Natural killer cell (primary cell): ENCODE data around the gene SYNJ2. TPM values are rescaled to one million over a fixed set of nuclear protein-coding genes. Genes with fewer than 3 reads are reported as not detected.

Experiments used
- ATAC-seq, 3 donors: fragments of 150-1000 bp in 2 of 3; fragments of 200-7000 bp in 1 of 3; cut with Tn5 transposase; 1 replicate in 1 of 3; 2 replicates in 2 of 3; pipeline ENCODE4 v1.10.0; 2021; ENCODE audit warnings: mild to moderate bottlenecking in 2 of 3, moderate library complexity in 2 of 3
- DNase-seq, 2 donors: peaks; one replicate each; pipeline versions ENCODE4 v3.0.0 to v3.0.0-alpha.2; 2013 to 2021; ENCODE audit warnings: mixed read lengths in 1 of 2
- H3K27ac ChIP-seq: one replicate; pipeline ENCODE4 v1.5.1; 2013; ENCODE audit warnings: mild to moderate bottlenecking, low read length
- H3K27me3 ChIP-seq: one replicate; pipeline ENCODE4 v1.6.1; 2013; ENCODE audit warnings: low read length; ENCODE audit not compliant: control insufficient read depth, insufficient read depth
- H3K36me3 ChIP-seq: one replicate; pipeline ENCODE4 v1.6.1; 2013; ENCODE audit warnings: low read length; ENCODE audit not compliant: control insufficient read depth, insufficient read depth
- H3K4me1 ChIP-seq: one replicate; pipeline ENCODE4 v1.6.1; 2013; ENCODE audit warnings: low read length; ENCODE audit not compliant: control insufficient read depth, insufficient read depth
- H3K4me3 ChIP-seq: one replicate; pipeline ENCODE4 v1.5.1; 2013; ENCODE audit warnings: low read length
- H3K9me3 ChIP-seq: one replicate; pipeline ENCODE4 v1.6.1; 2013; ENCODE audit warnings: low read length; ENCODE audit not compliant: control insufficient read depth, insufficient read depth
- H3K27ac Mint-ChIP-seq, 2 donors: one replicate each; pipeline ENCODE4 v1.8.0; 2022; ENCODE audit warnings: mild to moderate bottlenecking in 2 of 2, mixed read lengths in 2 of 2, moderate library complexity in 1 of 2
- H3K27me3 Mint-ChIP-seq, 2 donors: one replicate each; pipeline ENCODE4 v1.8.0; 2022; ENCODE audit warnings: low read depth in 2 of 2, mixed read lengths in 2 of 2
- H3K36me3 Mint-ChIP-seq: one replicate; pipeline ENCODE4 v1.8.0; 2022; ENCODE audit warnings: mixed read lengths
- H3K4me1 Mint-ChIP-seq, 2 donors: one replicate each; pipeline ENCODE4 v1.8.0; 2022; ENCODE audit warnings: mixed read lengths in 2 of 2
- H3K4me3 Mint-ChIP-seq: one replicate; pipeline ENCODE4 v1.8.0; 2022; ENCODE audit warnings: mild to moderate bottlenecking, moderate library complexity, mixed read lengths
- H3K9me3 Mint-ChIP-seq, 2 donors: one replicate each; pipeline ENCODE4 v1.8.0; 2022; ENCODE audit warnings: mixed read lengths in 2 of 2
- CTCF ChIP-seq: fragments of 200-600 bp; IDR thresholded peaks from one replicate; pipeline ENCODE4 v1.8.0; 2022; ENCODE audit warnings: antibody characterized with exemption
- WGBS: methylation state at CpG from one replicate; pipeline ENCODE4 v1.1.7; 2013; ENCODE audit warnings: missing lambda C conversion rate; ENCODE audit not compliant: insufficient coverage; 5-methylcytosine and 5-hydroxymethylcytosine counted together
- intact Hi-C: fragments of 100-400 bp; cut with micrococcal nuclease; formaldehyde crosslinking; loops from one replicate; pipeline ENCODE4 v1.14.2; 2022
- total RNA-seq, 4 donors: library from RNA; stranded (reverse); fragments of 120-200 nt in 1 of 4; gene quantifications; one replicate each; pipeline versions ENCODE4 v1.2.3 to v1.2.4, GENCODE V29; 2013 to 2022

SYNJ2 gene
- total RNA-seq, 3 donors from 2014 or later (not counting 1 experiment from before 2014, with no cell fraction given), result 24.4 to 47.0 (median 28.0) TPM

GRCh38 chr6:158018041-158018771 is 36.5 kb downstream of the SYNJ2 start:
- Mint-ChIP-seq H3K36me3 (no peaks in the 10 kb centered on the region), H3K4me1 (peaks cover 21 to 29% of the 10 kb centered on the region in 2 donors), H3K27me3 (no peaks in the 10 kb centered on the region), H3K27ac (no peak overlapping the region), H3K4me3 (no peak overlapping the region), H3K9me3 (no peaks in the 10 kb centered on the region)
- Histone ChIP-seq H3K27ac (no peak overlapping the region), H3K9me3 (no peaks in the 10 kb centered on the region), H3K4me3 (no peak overlapping the region), H3K4me1 (no peaks in the 10 kb centered on the region), H3K27me3 (no peaks in the 10 kb centered on the region), H3K36me3 (peaks cover 5% of the 10 kb centered on the region)
- intact Hi-C loops, result no loop called here
- DNase-seq (no peak), ATAC-seq (no peak)
- 82% methylated on average over 17 of the region's 19 CpGs for WGBS
- TF ChIP-seq CTCF, result no peak

- no peaks in the 10 kb centered on the region for H3K4me1 ChIP-seq
- WGBS, result 96% methylated on average over 15 of the region's 15 CpGs
- Mint-ChIP-seq H3K4me3 (no peak overlapping the region), H3K36me3 (no peaks in the 10 kb centered on the region), H3K9me3 (no peaks in the 10 kb centered on the region), H3K4me1 (peaks cover 14 to 22% of the 10 kb centered on the region in 2 donors), H3K27me3 (no peaks in the 10 kb centered on the region), H3K27ac (no peak overlapping the region)
- peaks cover 5% of the 10 kb centered on the region for H3K36me3 ChIP-seq
- ATAC-seq (no peak), DNase-seq (no peak)
- H3K4me3 ChIP-seq, result no peak overlapping the region
- no peaks in the 10 kb centered on the region for H3K27me3 ChIP-seq
- no peak overlapping the region for H3K27ac ChIP-seq
- TF ChIP-seq CTCF, result no peak
- no peaks in the 10 kb centered on the region for H3K9me3 ChIP-seq
- intact Hi-C loops, result no loop called here
These were observed 37.2 kb downstream of the SYNJ2 start for GRCh38 chr6:158018851-158019361.

GRCh38 chr6:158019416-158019815 is 37.8 kb downstream of the SYNJ2 start:
- H3K4me3 Mint-ChIP-seq, result no peak overlapping the region
- H3K4me1 Mint-ChIP-seq, result peaks cover 9 to 17% of the 10 kb centered on the region in 2 donors
- no peaks in the 10 kb centered on the region for H3K27me3 ChIP-seq
- no peak overlapping the region for H3K4me3 ChIP-seq
- intact Hi-C loops, result no loop called here
- H3K27me3 Mint-ChIP-seq, result no peaks in the 10 kb centered on the region
- H3K36me3 Mint-ChIP-seq, result no peaks in the 10 kb centered on the region
- H3K36me3 ChIP-seq, result peaks cover 5% of the 10 kb centered on the region
- no peaks in the 10 kb centered on the region for H3K9me3 Mint-ChIP-seq
- no peak for ATAC-seq
- no peak overlapping the region for H3K27ac Mint-ChIP-seq
- H3K9me3 ChIP-seq, result no peaks in the 10 kb centered on the region
- WGBS, result 93% methylated on average over 7 of the region's 8 CpGs
- no peak for TF ChIP-seq CTCF
- no peak overlapping the region for H3K27ac ChIP-seq
- DNase-seq, result no peak
- H3K4me1 ChIP-seq, result no peaks in the 10 kb centered on the region
